ENCODE results near the gene LRP1B. TPM values are rescaled to one million over a fixed set of nuclear protein-coding genes. Genes with fewer than 3 reads are reported as not detected.
"Not testable (repeated sequence)": the region's sequence is repeated elsewhere in the genome, so short reads cannot be mapped to it uniquely, and the experiment has no call there.

The LRP1B gene
- total and polyA plus RNA-seq, 2 experiments from 2014 or later: not detected

- Histone ChIP-seq H3K9ac (no peak overlapping the region), H3K4me2 (ENCODE audit: unreplicated experiment) (no peak overlapping the region), H3K27ac (no peak overlapping the region), H3K79me2 (ENCODE audit: insufficient read depth) (no peaks in the 10 kb centered on the region), H3K27me3 (replicated peaks; ENCODE audit: insufficient read depth) (no peaks in the 10 kb centered on the region), H3K9me3 (ENCODE audit: low read depth) (no peaks in the 10 kb centered on the region), H4K20me1 (ENCODE audit: insufficient read depth) (no peaks in the 10 kb centered on the region), H3K36me3 (ENCODE audit: low read depth) (no peaks in the 10 kb centered on the region), H3K9me2 (ENCODE audit: insufficient read depth) (no peaks in the 10 kb centered on the region), H2AFZ (no peak overlapping the region), H3F3A (ENCODE audit: insufficient read depth) (no peaks in the 10 kb centered on the region), H3K4me3 (no peak overlapping the region), H3K4me1 (ENCODE audit: insufficient read depth) (no peaks in the 10 kb centered on the region)
- no peak for DNase-seq
- 55 to 57% methylated on average over 7 of the region's 7 CpGs for WGBS, 2 experiments (ENCODE audit: low coverage in 1 of 2, low lambda C conversion rate in 2 of 2, missing lambda C conversion rate in 2 of 2)
- TF ChIP-seq EZH2phosphoT487 (IDR thresholded peaks at IDR 0.05; ENCODE audit: insufficient read depth, low read depth): no peak
- TF ChIP-seq EZH2 (IDR thresholded peaks at IDR 0.05; ENCODE audit: insufficient read depth, poor library complexity, severe bottlenecking): no peak
- in situ Hi-C loops (cut with MboI): no loop called here
Observed at GRCh38 chr2:140442319-140442718, 1688.5 kb downstream of the LRP1B start.

- in situ Hi-C loops (cut with MboI): no loop called here
- TF ChIP-seq EZH2 (IDR thresholded peaks at IDR 0.05; ENCODE audit: insufficient read depth, poor library complexity, severe bottlenecking) (no peak), EZH2phosphoT487 (IDR thresholded peaks at IDR 0.05; ENCODE audit: insufficient read depth, low read depth) (no peak)
- WGBS, 2 experiments (ENCODE audit: low coverage in 1 of 2, low lambda C conversion rate in 2 of 2, missing lambda C conversion rate in 2 of 2): 64 to 68% methylated on average over 2 of the region's 2 CpGs
- Histone ChIP-seq H3K4me3 (no peak overlapping the region), H3K36me3 (ENCODE audit: low read depth) (no peaks in the 10 kb centered on the region), H3K9me3 (ENCODE audit: low read depth) (no peaks in the 10 kb centered on the region), H3K27me3 (replicated peaks; ENCODE audit: insufficient read depth) (no peaks in the 10 kb centered on the region), H3K4me2 (ENCODE audit: unreplicated experiment) (no peak overlapping the region), H3K79me2 (ENCODE audit: insufficient read depth) (no peaks in the 10 kb centered on the region), H3F3A (ENCODE audit: insufficient read depth) (no peaks in the 10 kb centered on the region), H4K20me1 (ENCODE audit: insufficient read depth) (no peaks in the 10 kb centered on the region), H3K9me2 (ENCODE audit: insufficient read depth) (no peaks in the 10 kb centered on the region), H3K4me1 (ENCODE audit: insufficient read depth) (no peaks in the 10 kb centered on the region), H3K27ac (no peak overlapping the region), H3K9ac (no peak overlapping the region), H2AFZ (no peak overlapping the region)
- DNase-seq: no peak
Observed at GRCh38 chr2:140440815-140441214, 1690.0 kb downstream of the LRP1B start.

- in situ Hi-C loops (cut with MboI): no loop called here
- no peak for TF ChIP-seq EZH2phosphoT487 (IDR thresholded peaks at IDR 0.05; ENCODE audit: insufficient read depth, low read depth)
- TF ChIP-seq EZH2 (IDR thresholded peaks at IDR 0.05; ENCODE audit: insufficient read depth, poor library complexity, severe bottlenecking): no peak
- no peaks in the 10 kb centered on the region for H3F3A ChIP-seq (ENCODE audit: insufficient read depth)
- DNase-seq: no peak
- no peaks in the 10 kb centered on the region for H3K79me2 ChIP-seq (ENCODE audit: insufficient read depth)
- H2AFZ ChIP-seq: no peak overlapping the region
- H3K36me3 ChIP-seq (ENCODE audit: low read depth): no peaks in the 10 kb centered on the region
- no peaks in the 10 kb centered on the region for H3K9me2 ChIP-seq (ENCODE audit: insufficient read depth)
- H3K27ac ChIP-seq: no peak overlapping the region
- H3K4me2 ChIP-seq (ENCODE audit: unreplicated experiment): no peak overlapping the region
- H3K9me3 ChIP-seq (ENCODE audit: low read depth): no peaks in the 10 kb centered on the region
- H3K27me3 ChIP-seq (replicated peaks; ENCODE audit: insufficient read depth): no peaks in the 10 kb centered on the region
- no peaks in the 10 kb centered on the region for H4K20me1 ChIP-seq (ENCODE audit: insufficient read depth)
- no peak overlapping the region for H3K9ac ChIP-seq
- 34 to 43% methylated on average over 5 of the region's 5 CpGs for WGBS, 2 experiments (ENCODE audit: low coverage in 1 of 2, low lambda C conversion rate in 2 of 2, missing lambda C conversion rate in 2 of 2)
- H3K4me3 ChIP-seq: no peak overlapping the region
- H3K4me1 ChIP-seq (ENCODE audit: insufficient read depth): no peaks in the 10 kb centered on the region
Observed at GRCh38 chr2:140436936-140437335, 1693.9 kb downstream of the LRP1B start.

GRCh38 chr2:140427033-140427432 lies 1703.8 kb downstream of the LRP1B start:
- H2AFZ ChIP-seq; H3K4me3 ChIP-seq; H3K4me2 ChIP-seq (ENCODE audit: unreplicated experiment); H3K4me1 ChIP-seq (ENCODE audit: insufficient read depth); H3F3A ChIP-seq (ENCODE audit: insufficient read depth); H3K9me2 ChIP-seq (ENCODE audit: insufficient read depth); DNase-seq; H3K27ac ChIP-seq; H3K9me3 ChIP-seq (ENCODE audit: low read depth); H3K9ac ChIP-seq; H3K27me3 ChIP-seq (replicated peaks; ENCODE audit: insufficient read depth); in situ Hi-C loops (cut with MboI); H4K20me1 ChIP-seq (ENCODE audit: insufficient read depth); H3K79me2 ChIP-seq (ENCODE audit: insufficient read depth); H3K36me3 ChIP-seq (ENCODE audit: low read depth): not testable (repeated sequence)
- 72 to 84% methylated on average over 17 to 18 of the region's 18 CpGs for WGBS, 2 experiments (ENCODE audit: low coverage in 1 of 2, low lambda C conversion rate in 2 of 2, missing lambda C conversion rate in 2 of 2)

GRCh38 chr2:140424471-140424870 lies 1706.3 kb downstream of the LRP1B start:
- Histone ChIP-seq H3F3A (ENCODE audit: insufficient read depth) (no peaks in the 10 kb centered on the region), H3K36me3 (ENCODE audit: low read depth) (no peaks in the 10 kb centered on the region), H3K9me2 (ENCODE audit: insufficient read depth) (no peaks in the 10 kb centered on the region), H2AFZ (no peak overlapping the region), H3K4me3 (no peak overlapping the region), H3K27ac (no peak overlapping the region), H3K4me1 (ENCODE audit: insufficient read depth) (no peaks in the 10 kb centered on the region), H3K27me3 (replicated peaks; ENCODE audit: insufficient read depth) (no peaks in the 10 kb centered on the region), H3K9ac (no peak overlapping the region), H3K9me3 (ENCODE audit: low read depth) (no peaks in the 10 kb centered on the region), H3K79me2 (ENCODE audit: insufficient read depth) (no peaks in the 10 kb centered on the region), H3K4me2 (ENCODE audit: unreplicated experiment) (no peak overlapping the region), H4K20me1 (ENCODE audit: insufficient read depth) (no peaks in the 10 kb centered on the region)
- TF ChIP-seq EZH2 (IDR thresholded peaks at IDR 0.05; ENCODE audit: insufficient read depth, poor library complexity, severe bottlenecking) (no peak), EZH2phosphoT487 (IDR thresholded peaks at IDR 0.05; ENCODE audit: insufficient read depth, low read depth) (no peak)
- no peak for DNase-seq
- WGBS, 2 experiments (ENCODE audit: low coverage in 1 of 2, low lambda C conversion rate in 2 of 2, missing lambda C conversion rate in 2 of 2): 23 to 27% methylated on average over 2 of the region's 2 CpGs
- in situ Hi-C loops (cut with MboI): no loop called here
